GM21381 (cell line): ENCODE measurements around the gene INTS3.
"Not testable (repeated sequence)": the region's sequence is repeated elsewhere in the genome, so short reads cannot be mapped to it uniquely, and the experiment has no call there.

ENCODE experiments used
- ATAC-seq: cut with Tn5 transposase; IDR thresholded peaks from one replicate; pipeline ENCODE4 v1.9.1; 2021; ENCODE audit warnings: mild to moderate bottlenecking, moderate library complexity; ENCODE audit not compliant: unreplicated experiment

INTS3 gene

DNA sequence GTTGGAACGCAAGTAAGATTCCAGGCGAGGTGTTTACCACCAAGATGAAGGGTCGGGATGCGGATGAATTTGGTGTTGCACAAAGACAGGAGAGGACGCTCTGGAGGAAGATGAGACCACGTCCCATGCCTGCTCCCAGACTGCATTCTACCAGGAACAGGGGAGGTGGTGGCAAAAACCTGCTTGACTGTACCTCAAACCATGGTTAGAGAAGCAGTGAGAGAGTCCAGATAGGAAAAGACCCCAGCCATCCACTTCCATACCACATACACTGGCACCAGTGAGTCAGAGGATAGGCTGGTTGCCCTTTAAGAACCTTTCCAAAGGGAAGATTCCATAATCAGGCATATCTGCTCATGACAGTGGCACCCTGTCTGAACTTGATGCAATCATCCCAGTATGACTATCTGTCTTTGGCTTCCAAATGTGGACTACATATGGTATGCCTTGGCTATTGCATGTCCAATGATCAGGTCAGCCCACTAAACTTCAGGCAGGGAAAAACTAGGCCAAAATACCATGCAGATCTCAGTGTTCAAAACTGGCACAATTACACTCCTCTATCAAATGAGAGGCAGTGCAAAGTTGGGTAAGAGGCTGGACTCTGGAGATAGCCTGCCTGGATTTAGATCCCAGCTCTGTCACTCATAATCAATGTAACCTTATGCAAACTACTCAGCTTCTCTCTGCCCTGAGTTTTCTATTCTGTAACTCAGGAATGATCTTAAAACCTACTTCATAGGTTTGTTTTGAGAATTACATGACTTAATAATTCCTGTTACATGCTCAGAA, 28.7 kb upstream of the INTS3 start:
- no peak for ATAC-seq

DNA sequence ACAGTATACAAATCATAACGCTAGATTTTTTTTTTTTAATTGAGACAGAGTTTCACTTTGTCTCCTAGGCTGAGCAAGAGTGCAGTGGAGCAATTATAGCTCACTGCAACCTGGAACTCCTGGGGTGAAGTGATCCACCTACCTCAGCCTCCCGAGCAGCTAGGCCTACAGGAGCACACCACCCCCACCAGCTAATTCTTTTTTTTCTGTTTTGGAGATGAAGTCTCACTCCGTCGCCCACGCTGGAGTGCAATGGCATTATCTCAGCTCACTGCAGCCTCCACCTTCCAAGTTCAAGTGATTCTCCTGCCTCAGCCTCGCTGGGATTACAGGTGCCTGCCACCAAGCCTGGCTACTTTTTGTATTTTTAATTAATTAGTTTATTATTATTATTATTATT, 28.1 kb upstream of the INTS3 start:
- no peak for ATAC-seq

DNA sequence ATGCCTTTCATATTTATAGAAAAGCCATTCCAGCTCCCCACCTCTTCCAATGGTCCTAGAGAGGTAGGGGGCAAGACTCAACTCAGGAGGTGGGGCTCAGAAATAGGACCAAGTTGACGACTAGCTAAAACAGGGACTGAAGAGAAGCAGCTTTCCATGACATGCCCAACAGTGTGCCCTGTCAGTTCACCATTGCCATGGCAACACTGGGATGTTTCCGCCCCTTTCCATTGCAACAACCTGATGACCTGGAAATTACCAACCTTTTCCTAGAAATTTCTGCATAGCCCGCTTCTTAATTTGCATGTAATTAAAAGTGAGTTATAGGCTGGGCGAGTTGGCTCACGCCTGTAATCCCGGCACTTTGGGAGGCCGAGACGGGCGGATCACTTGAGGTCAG, 22.4 kb upstream of the INTS3 start:
- ATAC-seq = no peak

DNA sequence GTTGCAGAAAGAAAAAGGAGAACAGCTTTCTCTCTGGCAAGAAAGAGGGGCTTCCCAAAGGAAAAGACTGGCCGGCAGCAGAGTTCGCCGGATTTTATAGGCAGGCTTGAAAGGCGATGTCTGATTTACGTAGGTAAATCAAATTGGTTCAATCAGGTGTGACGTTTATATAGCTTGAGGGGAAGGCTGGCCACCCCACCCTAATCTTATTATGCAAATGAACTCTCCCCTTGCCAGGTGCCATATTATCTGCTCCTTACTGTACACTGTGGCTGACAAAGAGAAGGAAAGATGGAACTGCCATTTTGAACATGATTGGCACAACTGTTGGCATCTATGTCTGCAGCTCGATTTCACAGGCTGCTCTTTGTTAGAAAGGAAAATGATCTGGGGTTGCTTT, 16.8 kb upstream of the INTS3 start:
- ATAC-seq = no peak

DNA sequence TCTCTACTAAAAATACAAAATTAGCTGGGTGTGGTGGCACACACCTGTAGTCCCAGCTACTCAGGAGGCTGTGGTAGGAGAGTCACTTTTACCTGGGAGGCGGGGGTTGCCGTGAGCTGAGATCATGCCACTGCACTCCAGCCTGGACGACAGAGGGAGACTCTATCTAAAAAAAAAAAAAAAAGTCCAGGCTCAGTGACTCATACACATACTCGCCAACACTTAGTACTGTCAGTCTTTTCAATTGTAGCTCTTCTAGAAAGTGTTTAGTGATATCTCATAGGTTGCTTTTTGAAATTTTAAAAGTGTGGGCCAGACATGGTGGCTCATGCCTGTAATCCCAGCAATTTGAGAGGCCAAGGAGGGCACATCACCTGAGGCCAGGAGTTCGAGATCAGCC, 11.6 kb upstream of the INTS3 start:
- ATAC-seq = not testable (repeated sequence)

DNA sequence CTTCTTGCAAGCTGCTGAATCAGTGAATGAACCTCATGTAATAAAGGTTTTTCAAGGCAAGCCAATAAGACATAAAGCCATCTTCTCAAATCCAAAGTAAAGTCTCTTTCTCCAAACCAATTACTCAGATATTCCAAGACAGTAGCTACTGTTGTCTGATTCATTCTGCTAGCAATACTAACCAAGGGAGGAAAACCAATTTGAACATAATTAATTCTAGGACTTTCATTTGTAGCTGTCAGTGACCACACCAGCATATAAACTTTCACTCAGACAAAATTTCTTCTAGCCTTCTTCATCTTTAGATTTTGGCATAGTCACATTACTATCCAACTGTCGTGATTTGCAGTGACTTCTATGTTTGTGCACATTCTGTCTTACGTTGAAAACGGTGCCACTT, 10.5 kb upstream of the INTS3 start:
- ATAC-seq = no peak

DNA sequence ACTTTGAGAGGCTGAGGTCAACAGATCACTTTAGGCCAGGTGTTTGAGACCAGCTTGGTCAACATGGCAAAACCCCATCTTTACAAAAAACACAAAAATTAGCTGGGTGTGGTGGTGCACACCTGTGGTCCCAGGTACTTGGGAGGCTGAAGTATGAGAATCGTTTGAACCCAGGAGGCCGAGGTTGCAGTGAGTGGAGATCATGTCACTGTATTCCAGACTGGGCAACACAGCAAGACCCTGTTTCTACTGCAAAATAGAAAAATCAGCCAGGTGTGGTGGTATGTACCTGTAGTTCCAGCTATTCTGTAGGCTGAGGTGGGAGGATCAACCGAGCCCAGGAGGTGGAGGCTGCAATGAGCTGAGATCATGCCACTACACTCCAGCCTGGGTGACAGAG, 4.2 kb upstream of the INTS3 start:
- ATAC-seq = no peak

DNA sequence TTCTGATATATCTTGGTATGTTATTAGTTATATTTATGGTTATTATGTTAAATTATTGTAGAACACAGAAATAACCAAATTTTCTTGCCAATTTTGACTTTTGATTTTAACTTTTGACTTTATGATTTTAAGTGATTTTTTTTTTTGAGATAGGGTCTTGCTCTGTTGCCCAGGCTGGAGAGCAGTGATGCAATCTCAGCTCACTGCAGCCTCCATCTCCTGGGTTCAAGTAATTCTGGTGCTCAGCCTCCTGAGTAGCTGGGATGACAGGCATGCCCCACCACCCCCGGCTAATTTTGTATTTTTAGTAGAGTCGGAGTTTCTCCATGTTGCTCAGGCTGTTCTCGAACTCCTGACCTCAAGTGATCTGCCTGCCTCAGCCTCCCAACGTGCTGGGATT, 3.2 kb upstream of the INTS3 start:
- not testable (repeated sequence) for ATAC-seq

DNA sequence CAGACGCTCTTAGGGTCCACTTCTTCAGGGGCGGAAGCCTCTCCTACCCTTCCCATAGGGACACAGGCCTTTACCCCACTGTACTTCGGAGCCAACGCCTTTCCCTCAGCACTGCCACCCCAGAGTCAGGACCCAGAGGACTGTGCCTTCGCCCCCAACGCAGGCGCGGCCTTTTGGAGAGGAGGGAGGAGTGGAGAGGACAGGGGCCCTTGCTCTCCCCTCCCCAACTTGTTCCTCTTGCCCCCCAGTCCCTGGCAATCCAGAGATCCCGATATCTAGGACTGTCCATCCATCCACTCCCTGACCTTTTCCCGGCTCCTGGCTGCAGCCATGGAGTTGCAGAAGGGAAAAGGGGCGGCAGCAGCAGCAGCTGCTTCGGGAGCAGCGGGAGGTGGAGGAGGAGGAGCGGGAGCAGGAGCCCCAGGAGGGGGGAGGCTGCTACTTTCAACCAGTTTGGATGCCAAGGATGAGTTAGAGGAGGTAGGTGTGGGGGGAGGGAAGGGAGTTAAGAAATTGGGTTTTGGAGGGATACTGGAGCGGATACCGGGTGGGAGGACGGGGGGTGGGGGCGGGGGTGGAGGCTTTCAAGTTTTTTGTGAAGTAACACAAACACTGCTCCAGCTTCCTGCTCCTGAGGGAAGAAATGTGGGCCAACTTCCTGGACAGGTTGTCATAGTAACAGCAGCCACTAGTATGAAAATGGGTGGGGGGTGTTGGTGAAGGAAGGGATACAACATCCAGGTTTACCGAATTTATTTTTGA, 636 bp downstream of the INTS3 start:
- ATAC-seq = no peak

DNA sequence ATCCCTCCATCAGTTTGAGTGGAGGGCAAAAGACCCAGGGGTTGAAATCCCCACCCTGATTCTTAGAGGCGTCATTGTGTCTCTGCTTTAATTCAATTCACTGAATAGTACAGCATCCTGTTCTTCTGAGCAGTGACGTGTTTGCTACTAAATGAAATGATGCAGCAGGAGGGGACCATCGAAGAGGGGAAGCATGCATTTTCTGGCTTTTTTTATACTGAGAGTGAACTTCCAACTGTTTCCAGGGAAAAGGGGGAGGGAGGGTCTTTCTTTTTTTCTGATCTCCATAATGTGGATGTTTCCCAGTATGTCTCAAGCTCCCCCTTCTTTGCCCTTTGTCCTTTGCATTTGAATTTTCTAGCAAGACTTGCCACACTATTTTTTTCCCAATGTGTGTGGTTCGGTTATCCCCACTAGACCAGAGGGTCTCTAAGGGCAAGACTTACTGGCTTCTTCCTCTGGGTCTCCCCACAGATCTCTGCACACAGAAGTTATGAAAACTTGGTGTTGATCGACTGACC, 2.7 kb downstream of the INTS3 start:
- ATAC-seq = no peak

DNA sequence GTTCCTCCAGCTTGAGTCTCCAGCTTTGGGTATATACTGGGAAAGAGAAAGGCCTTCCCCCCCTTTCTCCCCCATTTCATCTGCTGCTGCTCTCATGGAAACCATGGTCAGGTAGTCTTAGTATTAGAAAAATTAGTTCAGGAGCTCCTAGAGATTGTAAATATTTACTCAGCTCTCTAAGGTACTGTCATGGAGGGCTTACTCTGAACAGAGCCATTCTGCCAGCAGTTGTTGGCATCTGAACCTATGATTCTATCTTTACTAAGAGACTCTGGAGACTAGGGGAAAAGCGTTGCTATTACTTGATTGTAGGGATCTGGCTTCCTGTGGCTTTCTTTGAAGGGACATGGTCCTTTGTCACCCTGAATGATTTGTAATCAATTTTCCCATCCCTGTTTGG, 6.1 kb downstream of the INTS3 start:
- no peak for ATAC-seq

DNA sequence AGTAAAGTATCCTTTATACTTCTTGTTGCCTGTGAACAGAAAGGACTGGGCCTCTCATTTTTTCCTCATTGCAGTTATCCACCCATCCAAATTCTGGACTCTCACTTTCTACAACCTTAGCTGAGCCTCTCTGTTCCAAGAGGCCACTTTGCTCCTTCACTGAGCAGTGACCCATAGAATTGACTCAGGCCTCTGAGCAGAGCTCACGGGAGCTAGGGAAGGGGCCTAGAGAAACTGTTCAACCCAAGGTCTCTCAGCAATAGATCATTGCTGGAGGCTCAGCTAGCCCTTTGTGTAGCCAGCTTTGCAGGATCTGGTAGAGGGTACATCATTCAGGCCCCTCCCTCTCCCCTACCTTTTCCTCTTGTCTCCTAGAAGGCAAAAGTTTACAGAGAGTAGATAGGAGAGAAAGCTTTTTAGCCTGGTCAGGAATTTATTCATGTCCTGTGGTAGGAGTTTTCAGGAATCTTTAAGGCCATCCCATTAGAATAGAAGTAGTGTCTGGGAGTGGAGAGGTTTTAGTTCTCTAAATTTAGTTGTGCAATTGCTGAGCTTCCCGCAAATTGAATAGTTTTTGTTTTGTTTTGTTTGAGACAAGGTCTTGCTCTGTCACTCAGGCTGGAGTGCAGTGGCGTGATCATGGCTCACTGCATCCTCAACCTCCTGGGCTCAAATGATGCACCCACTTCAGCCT, 6.7 kb downstream of the INTS3 start:
- no peak for ATAC-seq

DNA sequence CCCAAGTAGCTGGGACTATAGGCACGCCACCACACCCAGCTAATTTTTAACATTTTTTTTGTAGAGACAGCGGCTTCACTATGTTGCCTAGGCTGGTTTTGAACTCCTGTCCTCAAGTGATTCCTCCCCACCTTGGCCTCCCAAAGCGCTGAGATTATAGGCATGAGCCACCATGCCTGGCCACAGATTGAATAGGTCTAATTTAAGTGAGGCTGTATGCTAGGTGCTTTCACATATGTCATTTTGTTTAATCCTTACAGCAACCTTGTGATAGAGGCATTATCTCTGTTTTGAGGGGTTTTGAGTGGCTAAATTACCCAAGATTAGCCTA, 7.2 kb downstream of the INTS3 start:
- ATAC-seq = no peak

DNA sequence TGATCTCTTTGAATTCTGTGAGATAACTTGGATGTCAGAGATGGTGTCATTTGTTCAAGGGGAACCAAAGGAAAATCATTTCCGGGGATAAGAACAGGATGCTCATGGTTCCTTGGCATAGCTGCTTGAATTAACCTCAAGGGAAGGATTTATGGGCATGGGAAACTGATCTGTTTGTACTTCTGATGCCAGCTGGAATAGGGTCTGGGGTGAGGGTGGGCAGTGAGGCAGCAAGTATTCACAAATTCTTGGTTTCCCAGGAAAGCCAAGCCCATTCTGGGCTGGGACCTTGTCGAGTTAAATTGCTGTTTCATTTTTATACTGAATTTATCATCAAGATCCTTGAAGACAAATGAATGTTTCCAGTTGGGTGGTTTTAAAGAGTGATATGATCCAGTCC, 14.1 kb downstream of the INTS3 start:
- no peak for ATAC-seq

DNA sequence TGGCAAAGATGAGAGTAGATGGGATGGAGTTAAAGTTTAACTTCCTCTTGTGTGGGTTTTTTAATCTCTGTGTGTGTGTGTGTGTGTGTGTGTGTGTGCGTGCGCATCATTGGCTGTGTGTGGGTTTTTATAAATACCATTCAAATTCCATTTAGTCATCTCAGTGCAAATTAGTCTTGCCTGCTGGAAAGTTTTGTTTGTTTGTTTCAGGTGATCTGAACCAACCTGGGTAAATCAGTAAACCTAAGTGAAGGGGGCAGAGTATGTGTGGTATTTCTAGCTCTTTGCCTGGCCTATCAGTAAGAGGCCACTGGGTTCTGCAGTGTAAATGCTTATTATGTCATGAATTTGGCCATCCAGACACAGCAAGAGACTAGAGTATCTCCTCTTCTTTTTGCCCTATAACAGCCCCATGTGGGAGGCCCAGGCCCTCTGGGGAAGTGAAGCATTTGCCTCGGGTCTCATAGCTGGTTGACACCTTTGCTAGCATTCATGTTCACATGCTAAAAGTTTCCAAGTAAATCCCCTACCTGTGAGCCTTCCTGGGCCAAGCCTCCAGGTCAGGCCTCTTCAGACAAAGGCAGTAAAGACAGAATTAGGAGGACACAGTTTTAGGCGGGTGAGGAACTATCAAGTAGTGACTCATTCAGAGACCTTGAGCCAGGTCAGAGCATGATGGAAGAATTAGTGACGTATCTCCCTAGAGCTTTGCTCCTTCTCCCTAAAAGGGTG, 14.7 kb downstream of the INTS3 start:
- ATAC-seq = peak; percentile 50

DNA sequence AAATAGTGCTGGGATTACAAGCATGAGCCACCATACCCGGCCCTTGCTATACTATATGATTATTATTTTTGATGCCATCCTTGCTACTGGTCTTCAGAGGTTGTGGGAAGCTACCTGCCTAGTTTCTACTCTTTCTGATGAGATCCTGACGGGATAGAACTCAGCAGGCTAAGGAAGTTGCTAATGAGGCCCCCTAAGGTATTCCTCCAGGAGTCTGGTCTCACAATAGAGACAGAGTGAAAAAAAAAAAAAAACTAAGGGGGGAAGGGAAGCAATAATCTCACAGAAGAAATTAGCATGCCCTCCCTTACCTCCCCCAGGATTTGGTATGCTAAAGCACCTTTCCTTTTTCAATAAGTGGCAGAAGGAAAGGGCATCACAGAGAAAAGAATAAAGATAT, 17.6 kb downstream of the INTS3 start:
- ATAC-seq = no peak

DNA sequence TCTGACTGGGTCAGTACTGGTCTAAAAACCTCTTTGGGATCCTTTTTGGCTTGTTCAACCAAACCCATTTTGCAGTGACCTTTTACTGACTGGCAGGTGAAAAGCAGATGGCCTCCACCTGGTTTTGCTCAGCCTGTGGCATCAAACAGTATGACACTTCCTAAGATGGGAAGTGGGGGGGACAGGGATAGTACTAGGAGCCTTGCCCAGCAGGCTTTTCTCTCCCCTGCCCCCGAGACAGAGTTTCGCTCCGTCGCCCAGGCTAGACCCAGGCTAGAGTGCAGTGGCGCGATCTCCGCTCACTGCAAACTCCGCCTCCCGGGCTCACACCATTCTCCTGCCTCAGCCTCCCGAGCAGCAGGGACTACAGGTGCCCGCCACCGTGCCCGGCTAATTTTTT, 18.3 kb downstream of the INTS3 start:
- ATAC-seq = no peak

DNA sequence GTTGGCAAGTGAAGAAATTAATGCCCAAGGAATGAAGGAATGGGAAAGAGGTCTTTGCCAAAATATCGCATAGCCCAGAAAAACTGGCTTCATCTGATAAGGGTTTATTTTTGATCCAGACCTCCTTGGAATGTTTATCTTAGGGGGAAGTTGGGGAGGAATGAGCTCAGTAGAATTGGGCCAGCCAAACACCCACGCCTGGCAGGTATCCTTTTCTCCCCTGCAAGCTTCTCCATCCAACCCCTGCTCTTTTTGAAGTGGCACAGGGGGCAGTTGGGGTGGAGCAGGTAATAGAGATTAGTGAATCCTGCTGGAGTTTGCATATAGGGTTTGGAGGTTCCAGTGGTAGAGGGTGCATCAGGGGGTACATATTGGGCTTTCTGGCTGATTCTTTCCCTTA, 21.1 kb downstream of the INTS3 start:
- ATAC-seq = no peak

DNA sequence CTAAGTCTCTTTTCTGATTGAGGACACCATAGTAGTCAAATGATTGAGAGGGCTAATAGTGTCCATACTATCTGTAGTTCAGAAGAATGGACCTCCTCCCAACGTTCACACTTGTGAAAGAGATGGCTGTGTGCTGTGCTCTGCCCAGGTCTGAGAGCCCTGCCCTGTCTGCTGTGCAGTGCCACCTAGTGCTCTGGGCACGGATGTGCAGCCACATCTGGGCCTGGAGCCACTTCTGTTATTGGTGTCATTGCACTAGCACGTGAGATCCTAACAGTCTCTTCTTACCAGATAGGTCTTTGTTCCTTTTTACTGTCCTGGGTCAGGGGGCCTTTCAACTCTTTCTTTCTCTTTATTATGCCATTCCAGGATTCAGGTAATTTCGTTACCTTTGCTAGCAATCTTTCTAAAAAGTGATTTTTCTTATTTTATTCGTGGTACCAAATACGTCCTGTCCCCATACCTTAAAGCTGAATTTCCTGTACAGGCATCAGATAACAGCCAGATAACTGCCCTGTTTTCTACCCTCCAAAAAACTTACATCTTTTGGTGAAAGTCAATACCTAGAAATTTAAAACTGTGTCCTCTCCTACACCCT, 21.7 kb downstream of the INTS3 start:
- ATAC-seq = peak; percentile 92

DNA sequence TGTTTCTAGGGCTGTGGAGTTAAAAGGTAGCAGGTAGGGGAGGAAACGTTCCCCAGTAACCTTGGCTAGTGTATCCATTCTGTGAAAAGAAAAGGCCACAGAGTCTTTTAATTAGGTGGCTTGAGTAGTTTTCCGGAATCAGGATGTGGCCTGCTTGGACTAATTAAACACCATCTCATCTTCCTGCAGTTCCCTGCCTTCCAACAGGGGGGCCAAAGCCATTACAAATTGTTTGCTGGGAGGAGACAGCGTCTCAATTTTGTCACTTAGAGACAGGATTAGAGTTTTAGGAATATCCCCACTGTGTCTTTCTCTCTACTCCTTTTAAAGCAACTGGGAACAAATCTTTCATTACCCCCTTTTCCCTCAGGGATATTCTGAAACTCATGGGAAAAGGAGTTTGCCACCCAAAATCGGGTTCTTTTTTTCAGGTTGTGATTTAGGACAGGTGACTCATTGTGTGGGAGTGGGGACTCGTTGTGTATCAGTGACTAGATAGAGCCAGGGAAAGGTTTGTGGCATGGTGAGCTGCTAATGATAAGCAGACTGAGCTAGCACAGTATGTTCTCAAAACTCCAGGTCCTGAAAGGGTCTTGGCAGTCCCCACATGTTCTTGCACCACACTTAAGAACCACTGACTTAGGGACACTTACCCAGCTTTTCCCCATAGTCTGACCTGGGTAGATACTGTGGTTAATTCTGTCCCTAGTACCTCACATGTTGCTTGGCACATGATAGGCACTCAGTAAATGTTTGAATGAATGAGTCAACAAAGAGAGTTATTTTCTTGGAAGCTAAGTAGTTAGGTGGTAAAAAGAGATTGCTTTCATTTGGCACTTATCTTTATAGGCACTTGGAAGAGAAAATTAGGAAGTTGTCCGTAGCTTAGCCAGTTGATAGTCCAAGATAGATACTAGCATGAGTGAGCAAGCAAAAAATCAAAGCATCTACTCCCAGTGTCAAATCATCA, 22.5 kb downstream of the INTS3 start:
- no peak for ATAC-seq
